GM19043 (cell line): ENCODE results near the gene ADAMTS2.
"Not testable (repeated sequence)": the region's sequence is repeated elsewhere in the genome, so short reads cannot be mapped to it uniquely, and the experiment has no call there.

Source experiments
- ATAC-seq: cut with Tn5 transposase; IDR thresholded peaks from one replicate; pipeline ENCODE4 v1.9.1; 2021; ENCODE audit warnings: low read depth; ENCODE audit not compliant: unreplicated experiment

Gene ADAMTS2

DNA sequence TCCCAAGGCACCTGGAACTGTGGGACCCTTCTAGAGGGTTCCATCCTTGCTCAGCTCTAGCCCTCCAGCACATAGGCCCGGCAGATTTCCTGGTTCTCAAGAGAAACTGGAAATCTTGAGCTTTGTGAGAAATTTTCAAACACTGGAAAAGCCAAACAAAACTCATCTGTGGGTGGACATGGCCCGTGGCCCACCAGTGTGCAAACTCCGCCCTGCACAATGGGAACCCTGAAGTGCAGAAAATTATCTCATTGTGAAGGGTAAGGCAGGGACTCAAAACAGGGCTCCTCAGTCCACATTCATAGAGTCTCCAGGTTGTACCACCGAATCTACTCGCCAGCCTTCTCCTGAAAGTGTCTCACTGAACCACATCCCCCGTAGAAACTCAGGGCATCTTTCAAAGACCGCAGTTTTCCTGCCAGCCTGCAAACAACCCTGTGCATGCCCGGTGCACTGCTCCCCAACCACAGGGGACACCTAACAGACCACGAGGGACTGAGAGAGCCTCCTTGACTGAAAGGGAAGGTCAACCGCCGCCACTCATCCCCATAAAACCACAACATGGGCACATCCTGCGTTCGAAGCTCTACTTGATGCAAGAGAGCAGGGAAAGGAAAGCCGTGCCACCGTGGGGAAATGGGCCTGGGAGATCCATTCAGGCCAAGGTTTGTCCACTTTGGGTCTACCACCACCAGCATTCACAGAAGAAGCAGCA lies 18.1 kb downstream of the ADAMTS2 start:
- no peak for ATAC-seq

- no peak for ATAC-seq
These were observed 18.9 kb downstream of the ADAMTS2 start for GRCh38 chr5:179326122-179326927.

GRCh38 chr5:179325296-179326031 lies 19.8 kb downstream of the ADAMTS2 start:
- ATAC-seq, result no peak

GRCh38 chr5:179324760-179325295 lies 20.4 kb downstream of the ADAMTS2 start:
- no peak for ATAC-seq

- ATAC-seq, result not testable (repeated sequence)
These were observed 20.9 kb downstream of the ADAMTS2 start for GRCh38 chr5:179324316-179324715.

DNA sequence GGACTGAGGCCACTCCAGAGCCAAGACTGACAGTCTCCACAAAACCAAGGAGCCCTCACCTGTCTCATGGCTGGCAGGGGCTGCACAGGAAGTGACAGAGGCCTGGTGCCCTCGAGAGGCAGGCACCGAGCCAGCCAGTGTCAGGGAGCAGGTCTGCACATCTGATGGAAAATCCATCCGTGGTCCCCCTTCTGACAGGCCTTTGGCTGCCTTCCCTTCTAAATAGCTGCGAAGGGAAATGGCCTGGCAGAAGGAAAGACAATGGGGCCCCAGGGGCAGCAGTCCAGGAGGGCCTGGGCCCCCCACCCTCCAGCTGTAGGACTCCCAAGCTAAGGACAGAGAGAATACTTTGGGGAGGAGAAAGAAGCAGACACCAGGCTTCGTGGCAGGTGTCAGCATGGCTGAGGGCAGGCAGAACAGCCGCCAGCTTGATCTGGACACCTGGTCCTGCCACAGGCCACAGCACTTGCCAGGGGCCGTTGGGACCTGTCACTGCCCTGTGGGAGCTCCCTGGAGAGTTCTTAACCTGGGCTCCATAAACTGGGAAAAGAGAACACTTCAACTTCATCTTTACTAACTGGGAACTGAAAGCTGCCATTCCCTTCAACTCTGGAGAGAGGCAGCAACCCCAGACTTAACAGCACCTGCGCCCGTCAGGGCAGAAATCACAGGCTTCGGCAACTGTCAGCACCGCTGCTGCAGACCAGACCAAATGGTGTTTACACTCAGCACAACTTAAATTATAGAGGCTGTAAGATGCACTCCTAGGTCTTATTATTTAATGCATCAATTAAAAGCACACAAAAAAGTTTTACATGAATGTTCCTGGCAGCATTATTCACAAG lies 22.0 kb downstream of the ADAMTS2 start:
- ATAC-seq, result no peak

GRCh38 chr5:179322071-179323025 lies 22.9 kb downstream of the ADAMTS2 start:
- no peak for ATAC-seq

DNA sequence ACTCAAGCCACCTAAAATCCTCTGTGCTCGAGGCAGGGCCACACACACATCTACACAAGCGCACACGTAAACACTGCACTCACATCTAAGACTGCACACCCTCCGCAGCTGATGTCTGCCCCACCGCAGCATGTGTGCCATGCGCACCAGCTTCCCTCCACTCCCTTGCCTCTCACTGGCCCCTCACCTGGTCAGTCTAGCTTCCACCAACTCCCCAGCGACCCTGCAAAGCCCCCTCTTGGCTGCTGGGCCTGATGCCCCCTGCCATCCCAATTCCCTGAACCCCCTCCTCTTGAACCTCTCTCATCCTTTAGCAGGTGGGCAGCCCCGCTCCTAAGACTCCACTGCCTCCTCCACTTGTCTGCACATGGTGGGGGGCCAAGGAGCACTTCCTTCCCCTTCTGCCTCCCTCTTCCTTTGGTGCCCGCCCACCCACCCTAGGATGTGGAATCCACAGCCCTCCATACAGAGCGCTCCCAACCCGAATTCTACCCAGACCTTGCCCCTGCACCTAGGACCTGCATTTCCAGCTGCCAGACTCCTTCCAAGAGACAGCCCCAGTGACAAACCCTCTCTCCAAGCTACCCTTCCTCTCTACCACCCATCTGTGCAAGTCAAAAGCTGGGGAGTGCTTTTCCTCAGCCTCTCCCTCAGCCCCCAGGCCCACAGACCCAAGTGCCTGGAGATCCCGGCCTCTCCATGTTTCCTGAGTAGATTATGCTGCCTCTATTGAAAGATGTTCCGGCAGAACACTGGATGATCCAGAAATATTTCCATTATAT lies 23.9 kb downstream of the ADAMTS2 start:
- ATAC-seq, result no peak

DNA sequence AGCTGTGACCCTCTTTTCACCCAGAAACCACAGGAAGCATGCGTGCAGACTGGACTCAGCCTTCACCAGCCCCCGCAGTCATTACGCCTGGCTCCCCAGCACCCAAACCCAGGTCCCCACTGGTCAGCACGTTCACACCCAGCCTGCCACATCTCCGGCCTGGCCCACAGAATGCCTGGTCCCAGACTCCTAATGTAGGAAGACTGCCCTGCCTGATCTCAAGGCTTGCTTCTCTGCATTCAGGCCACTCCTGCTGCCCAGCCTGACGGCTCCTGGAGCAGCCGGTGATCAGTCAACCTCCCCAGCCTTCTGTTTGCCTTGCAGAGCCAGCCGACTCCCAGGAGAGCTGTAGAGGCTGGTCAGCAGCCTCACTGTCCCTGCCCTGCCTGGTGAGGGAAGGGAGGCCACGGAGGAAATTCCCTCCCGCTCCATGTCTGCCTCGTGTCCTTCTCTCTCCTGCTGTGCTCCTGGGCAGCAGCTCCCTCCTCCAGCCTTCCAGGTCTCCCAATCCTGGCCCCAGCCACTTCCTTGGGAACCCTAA lies 25.4 kb downstream of the ADAMTS2 start:
- no peak for ATAC-seq

DNA sequence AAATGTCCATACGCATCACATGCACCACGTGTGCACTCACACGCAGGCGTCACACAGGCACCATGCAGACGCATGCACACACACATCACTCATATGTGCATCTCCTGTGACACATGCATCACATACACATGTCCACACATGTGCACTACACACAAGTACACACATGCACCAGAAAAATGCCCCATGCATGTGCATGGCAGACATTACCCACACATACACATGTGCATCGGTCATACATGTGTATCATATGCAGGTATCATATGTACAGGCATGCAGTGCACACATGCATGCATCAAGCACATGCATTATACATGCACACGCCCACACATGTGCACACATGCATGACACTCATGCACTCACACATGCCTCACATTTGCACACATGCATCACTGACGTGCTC lies 26.1 kb downstream of the ADAMTS2 start:
- no peak for ATAC-seq

DNA sequence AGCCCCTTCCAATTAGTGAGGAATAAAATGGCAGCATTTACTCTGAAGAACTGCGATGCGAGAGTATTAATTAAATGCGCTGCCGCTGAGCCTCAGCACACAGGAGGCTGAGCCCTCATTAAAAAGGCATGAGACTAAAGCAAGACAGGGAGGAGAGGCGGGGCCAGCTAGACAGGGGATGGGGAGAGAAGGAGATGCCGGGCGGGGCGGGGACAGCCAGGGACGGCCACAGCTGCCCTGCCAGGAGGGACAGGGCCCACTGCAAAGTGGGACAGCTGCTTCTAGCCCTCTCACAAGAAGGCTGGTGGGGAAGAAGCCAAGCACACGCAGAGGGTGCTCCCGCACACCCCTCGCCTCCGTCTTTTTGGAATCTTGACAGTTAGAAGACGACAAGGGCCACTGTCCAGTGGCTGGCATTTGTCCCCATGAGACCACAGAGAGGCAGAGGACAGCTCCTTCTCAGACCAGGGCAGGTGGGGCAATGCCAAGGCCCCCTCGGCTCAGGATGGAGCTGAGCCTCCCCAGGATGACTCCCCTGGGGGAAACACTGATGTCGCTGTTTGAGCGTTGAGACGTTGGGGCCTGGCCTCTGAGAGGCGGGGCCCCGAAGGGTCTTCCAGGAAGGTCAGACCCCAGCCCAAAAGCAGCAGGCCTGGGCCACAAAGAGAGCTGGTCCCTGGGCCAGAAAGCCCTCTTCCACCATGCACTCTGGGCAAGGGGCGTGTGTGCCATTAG lies 26.9 kb downstream of the ADAMTS2 start:
- ATAC-seq, result no peak

DNA sequence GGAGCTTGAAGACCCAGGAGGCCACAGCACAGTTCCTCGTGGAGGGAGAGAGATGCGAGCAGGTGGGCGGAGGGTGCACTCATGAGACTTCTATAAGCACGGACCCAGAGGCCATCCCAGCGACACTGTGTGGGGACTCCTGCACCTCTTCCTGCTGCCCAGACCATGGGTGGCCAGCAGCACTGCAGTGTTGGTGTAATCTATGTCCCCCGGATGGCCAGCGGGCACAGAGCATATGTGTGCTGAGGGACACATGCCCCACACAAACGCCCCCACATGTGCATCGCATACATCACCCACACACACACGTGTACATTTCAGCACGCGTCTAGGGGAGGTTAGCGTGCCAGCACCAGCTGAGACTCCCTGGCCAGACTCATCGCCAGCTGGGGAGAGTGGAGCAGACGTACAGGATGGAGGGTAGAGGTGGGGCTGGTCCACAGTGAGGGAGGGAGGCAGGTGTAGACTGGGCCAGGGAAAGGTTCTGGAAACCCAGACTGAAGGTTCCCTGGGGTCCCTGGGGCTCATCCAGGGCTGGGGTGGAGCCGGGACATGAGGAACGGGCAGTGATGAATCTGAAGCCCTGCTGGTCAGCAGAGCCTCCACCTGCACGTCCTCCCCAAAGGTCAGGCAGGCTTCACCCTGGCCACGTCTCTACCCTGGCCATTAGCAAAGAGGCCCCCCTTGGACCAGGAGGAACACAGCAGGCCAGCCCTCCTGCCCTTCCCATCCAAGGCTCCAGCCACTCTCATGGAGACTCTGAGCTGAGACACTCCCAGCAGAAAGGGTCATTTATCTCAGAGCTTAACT lies 27.6 kb downstream of the ADAMTS2 start:
- ATAC-seq, result no peak

DNA sequence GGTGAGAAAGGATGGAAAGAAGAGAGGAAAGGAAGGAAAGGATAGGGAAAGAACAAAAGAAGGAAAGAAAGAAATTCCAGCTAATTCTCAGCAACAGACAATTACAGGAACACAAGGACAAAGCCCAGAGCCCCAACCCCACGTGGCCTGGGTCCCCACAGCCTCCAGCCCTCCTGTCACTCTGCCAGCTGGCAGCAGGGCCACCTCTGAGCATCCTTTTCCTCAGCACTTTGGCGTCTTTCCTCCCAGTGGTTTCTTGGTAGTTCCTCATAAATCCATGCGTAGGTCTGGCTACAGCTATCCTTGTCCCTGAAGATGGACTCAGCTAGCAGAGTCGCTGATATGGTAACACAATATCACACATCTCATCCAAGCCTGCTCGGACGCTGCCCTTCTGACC lies 28.3 kb downstream of the ADAMTS2 start:
- no peak for ATAC-seq

- no peak for ATAC-seq
These were observed 29.1 kb downstream of the ADAMTS2 start for GRCh38 chr5:179316111-179316551.

- ATAC-seq, result no peak
These were observed 29.8 kb downstream of the ADAMTS2 start for GRCh38 chr5:179315356-179315890.
